Smooth muscle cell (in vitro differentiated cells): ENCODE data around the gene PCK2. TPM values are rescaled to one million over a fixed set of nuclear protein-coding genes. Genes with fewer than 3 reads are reported as not detected.

ENCODE experiments used
- DNase-seq: peaks from one replicate; lab custom pipeline; 2025; ENCODE audit not compliant: unreplicated experiment; lab: John Stamatoyannopoulos, UW
- H2AFZ ChIP-seq: fragments of 200-600 bp; sonication (generic); 2 replicates; pipeline ENCODE4 v1.6.0; 2016; ENCODE audit warnings: antibody characterized with exemption, low read depth, mild to moderate bottlenecking
- H3F3A ChIP-seq: fragments of 200-600 bp; sonication (generic); 2 replicates; pipeline ENCODE4 v1.6.0; 2017; ENCODE audit warnings: antibody characterized with exemption, low read depth
- H3K27ac ChIP-seq: fragments of 200-600 bp; sonication (generic); 2 replicates; pipeline ENCODE4 v1.5.1; 2016; ENCODE audit warnings: low read depth, mild to moderate bottlenecking
- H3K27me3 ChIP-seq: fragments of 200-600 bp; sonication (generic); 2 replicates; pipeline ENCODE4 v1.6.1; 2016; ENCODE audit warnings: low read depth, mild to moderate bottlenecking
- H3K36me3 ChIP-seq: fragments of 200-600 bp; sonication (generic); 2 replicates; pipeline ENCODE4 v1.5.1; 2016; ENCODE audit warnings: low read depth
- H3K4me1 ChIP-seq: fragments of 200-600 bp; sonication (generic); 2 replicates; pipeline ENCODE4 v1.5.1; 2016; ENCODE audit warnings: low read depth
- H3K4me2 ChIP-seq: fragments of 200-600 bp; sonication (generic); 2 replicates; pipeline ENCODE4 v1.6.0; 2016; ENCODE audit warnings: mild to moderate bottlenecking
- H3K4me3 ChIP-seq: fragments of 200-600 bp; sonication (generic); 2 replicates; pipeline ENCODE4 v1.5.1; 2016; ENCODE audit warnings: mild to moderate bottlenecking
- H3K79me2 ChIP-seq: fragments of 200-600 bp; sonication (generic); 2 replicates; pipeline ENCODE4 v1.6.0; 2016; ENCODE audit warnings: low read depth, mild to moderate bottlenecking
- H3K9ac ChIP-seq: fragments of 200-600 bp; sonication (generic); 2 replicates; pipeline ENCODE4 v1.6.0; 2016; ENCODE audit warnings: low read depth
- H3K9me3 ChIP-seq: fragments of 200-600 bp; sonication (generic); replicated peaks from 2 replicates; pipeline ENCODE4 v1.5.1; 2016; ENCODE audit warnings: low read depth
- H4K20me1 ChIP-seq: fragments of 200-600 bp; sonication (generic); 2 replicates; pipeline ENCODE4 v1.6.0; 2016; ENCODE audit warnings: low read depth
- WGBS: methylation state at CpG from one replicate; pipeline ENCODE4 v1.1.7; 2016; ENCODE audit warnings: low lambda C conversion rate; 5-methylcytosine and 5-hydroxymethylcytosine counted together
- polyA plus RNA-seq: library from polyadenylated mRNA; unstranded; fragments of >200 nt; fragmentation: Nextera tagmentation; extraction: Ambion mirVana; gene quantifications from 2 replicates; pipeline ENCODE4 v1.2.1, GENCODE V29; 2016
- total RNA-seq: library from RNA; depleted of rRNA; stranded (reverse); fragments of >200 nt; gene quantifications from 2 replicates; pipeline ENCODE4 v1.2.3, GENCODE V29; 2014
- TF ChIP-seq, protein P1 (sequence below): fragments of 200-600 bp; sonication (generic); IDR thresholded peaks from 2 replicates; pipeline ENCODE4 v1.5.1; 2017; ENCODE audit warnings: borderline replicate concordance, mild to moderate bottlenecking, antibody characterized with exemption; ENCODE audit not compliant: insufficient read depth, poor library complexity, severe bottlenecking

Gene PCK2
- total and polyA plus RNA-seq, 2 experiments from 2014 or later = 21.5 to 40.4 TPM

- H3F3A ChIP-seq = no peaks in the 10 kb centered on the region
- H3K9ac ChIP-seq = no peak overlapping the region
- H3K9me3 ChIP-seq = no peaks in the 10 kb centered on the region
- H4K20me1 ChIP-seq = no peaks in the 10 kb centered on the region
- WGBS = 90% methylated on average over 2 of the region's 2 CpGs
- H3K79me2 ChIP-seq = no peaks in the 10 kb centered on the region
- no peak for DNase-seq
- peaks cover 17% of the 10 kb centered on the region for H3K27me3 ChIP-seq
- H3K4me3 ChIP-seq = no peak overlapping the region
- no peaks in the 10 kb centered on the region for H3K4me1 ChIP-seq
- TF ChIP-seq, protein P1, sequence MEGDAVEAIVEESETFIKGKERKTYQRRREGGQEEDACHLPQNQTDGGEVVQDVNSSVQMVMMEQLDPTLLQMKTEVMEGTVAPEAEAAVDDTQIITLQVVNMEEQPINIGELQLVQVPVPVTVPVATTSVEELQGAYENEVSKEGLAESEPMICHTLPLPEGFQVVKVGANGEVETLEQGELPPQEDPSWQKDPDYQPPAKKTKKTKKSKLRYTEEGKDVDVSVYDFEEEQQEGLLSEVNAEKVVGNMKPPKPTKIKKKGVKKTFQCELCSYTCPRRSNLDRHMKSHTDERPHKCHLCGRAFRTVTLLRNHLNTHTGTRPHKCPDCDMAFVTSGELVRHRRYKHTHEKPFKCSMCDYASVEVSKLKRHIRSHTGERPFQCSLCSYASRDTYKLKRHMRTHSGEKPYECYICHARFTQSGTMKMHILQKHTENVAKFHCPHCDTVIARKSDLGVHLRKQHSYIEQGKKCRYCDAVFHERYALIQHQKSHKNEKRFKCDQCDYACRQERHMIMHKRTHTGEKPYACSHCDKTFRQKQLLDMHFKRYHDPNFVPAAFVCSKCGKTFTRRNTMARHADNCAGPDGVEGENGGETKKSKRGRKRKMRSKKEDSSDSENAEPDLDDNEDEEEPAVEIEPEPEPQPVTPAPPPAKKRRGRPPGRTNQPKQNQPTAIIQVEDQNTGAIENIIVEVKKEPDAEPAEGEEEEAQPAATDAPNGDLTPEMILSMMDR = no peak
- H2AFZ ChIP-seq = no peak overlapping the region
- H3K4me2 ChIP-seq = no peak overlapping the region
- H3K36me3 ChIP-seq = no peaks in the 10 kb centered on the region
- no peak overlapping the region for H3K27ac ChIP-seq
Measured at GRCh38 chr14:24057271-24057670, 36.8 kb upstream of the PCK2 start.

DNA sequence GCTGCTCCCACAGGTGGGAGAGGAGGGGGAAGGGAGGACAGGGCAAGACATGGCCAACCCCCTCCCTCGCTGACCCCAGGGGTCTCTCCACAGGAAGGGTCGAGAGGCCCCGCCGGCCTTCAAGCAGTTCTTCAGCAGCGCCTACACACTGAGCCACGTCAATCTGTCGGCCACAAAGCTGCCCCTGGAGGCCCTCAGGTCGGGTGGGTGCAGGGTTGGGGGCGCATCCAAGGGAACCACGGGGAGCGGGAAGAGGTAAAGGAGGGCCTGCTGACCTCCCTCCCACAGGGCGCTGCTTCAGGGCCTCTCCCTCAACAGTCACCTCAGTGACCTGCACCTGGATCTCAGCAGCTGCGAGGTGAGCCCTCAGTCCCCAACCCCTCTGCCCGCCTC, 36.2 kb upstream of the PCK2 start:
- DNase-seq = no peak
- Histone ChIP-seq H4K20me1 (no peaks in the 10 kb centered on the region), H3K4me3 (no peak overlapping the region), H3K9me3 (no peaks in the 10 kb centered on the region), H3K4me2 (no peak overlapping the region), H3K79me2 (no peaks in the 10 kb centered on the region), H3K9ac (no peak overlapping the region), H2AFZ (no peak overlapping the region), H3K36me3 (no peaks in the 10 kb centered on the region), H3K27ac (no peak overlapping the region), H3K27me3 (peaks cover 14% of the 10 kb centered on the region), H3F3A (no peaks in the 10 kb centered on the region), H3K4me1 (no peaks in the 10 kb centered on the region)
- WGBS = 91% methylated on average over 6 of the region's 14 CpGs
- TF ChIP-seq, protein P1 = no peak

GRCh38 chr14:24058260-24058950, 35.7 kb upstream of the PCK2 start:
- Histone ChIP-seq H3K27me3 (peaks cover 8% of the 10 kb centered on the region), H3K27ac (no peak overlapping the region), H3F3A (no peaks in the 10 kb centered on the region), H4K20me1 (no peaks in the 10 kb centered on the region), H3K4me2 (no peak overlapping the region), H3K9me3 (no peaks in the 10 kb centered on the region), H3K79me2 (no peaks in the 10 kb centered on the region), H2AFZ (no peak overlapping the region), H3K4me3 (no peak overlapping the region), H3K36me3 (no peaks in the 10 kb centered on the region), H3K9ac (no peak overlapping the region), H3K4me1 (no peaks in the 10 kb centered on the region)
- DNase-seq = no peak
- WGBS = 72% methylated on average over 7 of the region's 7 CpGs
- TF ChIP-seq, protein P1 = peak; percentile 43

DNA sequence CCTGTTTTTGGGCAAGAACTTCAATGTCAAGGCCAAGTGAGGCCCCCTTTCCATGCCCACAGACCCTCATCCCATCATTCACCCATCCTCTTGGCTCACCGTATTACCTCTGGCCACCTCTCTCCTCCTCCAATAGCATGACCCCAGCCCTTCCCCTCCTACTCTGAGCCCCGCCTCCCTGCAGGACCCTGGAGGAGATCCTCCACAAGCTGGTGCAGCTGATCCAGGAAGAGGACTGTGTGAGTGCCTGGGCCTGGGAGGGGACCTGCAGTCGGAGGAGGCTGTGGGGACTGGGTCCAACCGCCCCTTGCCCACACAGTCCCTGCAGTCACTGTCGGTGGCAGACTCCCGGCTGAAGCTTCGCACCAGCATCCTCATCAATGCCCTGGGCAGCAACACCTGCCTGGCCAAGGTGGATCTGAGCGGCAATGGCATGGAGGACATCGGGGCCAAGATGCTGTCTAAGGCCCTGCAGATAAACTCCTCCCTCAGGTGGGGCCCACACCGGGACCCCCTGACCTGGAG, 35.1 kb upstream of the PCK2 start:
- Histone ChIP-seq H3K9ac (no peak overlapping the region), H3K4me2 (no peak overlapping the region), H3K79me2 (no peaks in the 10 kb centered on the region), H3K4me3 (no peak overlapping the region), H3K27me3 (peaks cover 2% of the 10 kb centered on the region), H3K36me3 (no peaks in the 10 kb centered on the region), H3K27ac (no peak overlapping the region), H4K20me1 (no peaks in the 10 kb centered on the region), H3K4me1 (no peaks in the 10 kb centered on the region), H2AFZ (no peak overlapping the region), H3K9me3 (no peaks in the 10 kb centered on the region), H3F3A (no peaks in the 10 kb centered on the region)
- TF ChIP-seq, protein P1 = no peak
- DNase-seq = no peak
- WGBS = 88% methylated on average over 10 of the region's 10 CpGs
